Ectodermal cell (in vitro differentiated cells): ENCODE data around the gene ALG12.
A peak's percentile ranks its signal among the peaks of the same experiment; 100 is the strongest.

Experiments used
- H3K27ac ChIP-seq: 2 replicates; pipeline ENCODE4 v1.7.0; 2013; ENCODE audit warnings: mild to moderate bottlenecking, low read depth, low read length; ENCODE audit not compliant: insufficient read depth, poor library complexity, severe bottlenecking
- H3K27me3 ChIP-seq: 2 replicates; pipeline ENCODE4 v1.7.0; 2013; ENCODE audit warnings: mild to moderate bottlenecking, low read length; ENCODE audit not compliant: insufficient read depth, control insufficient read depth, poor library complexity, severe bottlenecking
- H3K36me3 ChIP-seq: one replicate; pipeline ENCODE4 v1.7.0; 2013; ENCODE audit warnings: low read length; ENCODE audit not compliant: control insufficient read depth, insufficient read depth
- H3K4me1 ChIP-seq: one replicate; pipeline ENCODE4 v1.7.0; 2013; ENCODE audit warnings: low read length; ENCODE audit not compliant: control insufficient read depth, insufficient read depth
- H3K4me3 ChIP-seq: 2 replicates; pipeline ENCODE4 v1.7.0; 2013; ENCODE audit warnings: low read depth, low read length, control low read depth; ENCODE audit not compliant: insufficient read depth
- H3K9me3 ChIP-seq: 2 replicates; pipeline ENCODE4 v1.7.0; 2013; ENCODE audit warnings: mild to moderate bottlenecking, low read length, moderate library complexity; ENCODE audit not compliant: control insufficient read depth
- WGBS, 2 experiments: methylation state at CpG; one replicate each; pipeline ENCODE4 v1.1.7; 2013; ENCODE audit warnings: missing lambda C conversion rate in 2 of 2; 5-methylcytosine and 5-hydroxymethylcytosine counted together

The ALG12 gene

DNA sequence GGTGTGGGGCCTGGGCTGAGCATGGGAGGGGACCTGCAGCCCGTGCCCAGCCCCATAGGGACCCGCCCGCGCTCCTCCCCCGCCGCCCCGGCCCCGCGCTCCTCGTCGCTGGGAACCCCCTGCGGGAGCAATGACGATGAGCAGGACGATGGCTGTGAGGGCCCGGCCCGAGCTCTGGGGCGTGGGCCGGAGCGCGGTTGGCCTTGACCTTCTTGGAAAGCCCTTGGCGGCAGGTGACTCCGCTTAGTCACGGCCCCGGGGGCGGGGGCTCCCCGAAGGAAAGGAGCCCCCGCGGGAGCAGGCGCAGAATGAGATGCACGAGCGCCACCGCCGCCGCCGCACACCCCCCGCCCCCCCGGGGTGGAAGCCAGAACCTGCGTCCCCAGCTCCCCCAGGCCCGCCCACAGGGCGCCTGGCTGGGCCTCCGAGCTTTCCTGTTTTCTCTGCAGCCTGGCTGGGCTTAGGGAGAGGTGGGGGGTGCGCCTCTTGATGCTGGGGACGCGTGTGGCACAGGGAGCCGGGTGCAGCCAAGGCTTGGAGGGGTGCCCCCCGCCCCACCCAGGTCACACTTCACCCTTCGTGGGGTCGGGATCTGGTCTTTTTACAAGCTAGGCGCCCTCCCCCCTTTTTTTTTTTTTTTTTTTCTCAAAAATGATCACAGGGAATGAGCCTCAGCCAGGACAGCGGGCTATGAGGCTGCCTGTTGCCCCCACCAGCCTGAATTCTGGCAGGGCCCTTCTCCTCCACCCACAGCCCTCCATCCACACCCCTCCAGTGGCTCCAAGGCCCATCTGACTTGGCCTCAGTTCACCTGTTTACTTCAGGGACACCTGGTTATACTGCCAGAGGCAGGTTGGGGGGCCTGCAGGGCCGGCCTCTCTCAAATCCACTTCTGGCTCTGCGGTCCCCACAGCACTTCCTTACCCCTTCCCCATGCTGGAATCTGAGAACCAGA is 18.1 kb upstream of the ALG12 start:
- peak overlapping the region; percentile 18 for H3K4me3 ChIP-seq
- no peaks in the 10 kb centered on the region for H3K9me3 ChIP-seq
- peaks cover 4% of the 10 kb centered on the region for H3K4me1 ChIP-seq
- 9% methylated on average over 52 of the region's 52 CpGs for WGBS, 2 experiments
- H3K36me3 ChIP-seq: no peaks in the 10 kb centered on the region
- no peak overlapping the region for H3K27ac ChIP-seq
- H3K27me3 ChIP-seq: peaks cover 15% of the 10 kb centered on the region

DNA sequence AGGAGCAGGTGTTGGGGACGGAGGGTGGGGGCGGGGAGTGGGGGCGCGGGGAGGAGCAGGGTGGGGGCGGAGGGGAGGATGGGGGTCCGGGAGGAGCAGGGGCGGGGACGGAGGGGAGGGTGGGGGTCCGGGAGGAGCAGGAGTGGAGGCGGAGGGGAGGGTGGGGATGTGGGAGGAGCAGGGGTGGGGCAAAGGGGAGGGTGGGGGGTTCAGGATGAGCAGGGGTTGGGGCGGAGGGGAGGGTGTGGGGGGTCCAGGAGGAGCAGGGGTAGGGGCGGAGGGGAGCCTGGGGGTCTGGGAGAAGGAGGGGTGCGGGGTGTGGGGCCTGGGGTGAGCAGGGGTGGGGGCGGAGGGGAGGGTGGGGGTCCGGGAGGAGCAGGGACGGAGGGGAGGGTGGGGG is 17.3 kb upstream of the ALG12 start:
- Histone ChIP-seq H3K4me3 (no peak overlapping the region), H3K36me3 (no peaks in the 10 kb centered on the region), H3K27me3 (peaks cover 20% of the 10 kb centered on the region), H3K4me1 (peaks cover 4% of the 10 kb centered on the region), H3K9me3 (no peaks in the 10 kb centered on the region), H3K27ac (no peak overlapping the region)
- 0% methylated on average over 2 of the region's 16 CpGs for WGBS, 2 experiments

DNA sequence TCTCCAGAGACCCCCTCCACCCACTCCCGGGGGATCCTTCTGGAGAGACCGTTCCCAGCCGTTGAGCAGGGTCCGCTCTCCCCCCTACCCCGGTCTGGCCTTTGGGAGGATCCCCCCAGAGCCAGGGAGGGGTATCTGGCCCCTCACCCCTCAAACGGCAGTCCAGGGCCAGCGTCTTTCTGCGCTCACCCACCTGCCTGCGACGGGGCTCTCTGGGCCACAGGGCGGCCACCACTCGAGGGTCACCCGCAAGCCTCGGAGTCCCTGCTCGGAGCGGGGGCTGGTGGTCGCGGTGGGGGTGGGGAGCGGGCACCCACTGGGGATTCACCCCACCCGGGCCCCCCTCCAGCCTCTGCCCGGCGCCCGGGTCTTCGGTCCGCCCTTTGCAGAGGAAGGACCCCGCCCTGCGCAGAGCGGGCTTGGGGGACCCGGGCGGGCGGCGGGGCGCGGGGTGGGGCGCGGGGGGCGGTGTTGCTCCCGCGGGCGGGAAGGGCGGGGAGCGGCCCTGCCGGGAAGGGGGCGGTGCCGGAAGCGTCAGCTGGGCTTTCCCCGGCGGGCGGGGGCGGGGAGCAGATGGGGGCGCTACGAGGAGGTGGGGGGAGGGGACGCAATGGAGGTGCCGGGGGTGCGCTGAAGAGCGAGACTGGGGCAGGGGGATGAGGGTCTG is 16.8 kb upstream of the ALG12 start:
- peaks cover 25% of the 10 kb centered on the region for H3K27me3 ChIP-seq
- WGBS, 2 experiments: 9% methylated on average over 49 to 55 of the region's 56 CpGs
- H3K4me3 ChIP-seq: no peak overlapping the region
- peaks cover 4% of the 10 kb centered on the region for H3K4me1 ChIP-seq
- no peaks in the 10 kb centered on the region for H3K36me3 ChIP-seq
- H3K27ac ChIP-seq: no peak overlapping the region
- H3K9me3 ChIP-seq: no peaks in the 10 kb centered on the region

DNA sequence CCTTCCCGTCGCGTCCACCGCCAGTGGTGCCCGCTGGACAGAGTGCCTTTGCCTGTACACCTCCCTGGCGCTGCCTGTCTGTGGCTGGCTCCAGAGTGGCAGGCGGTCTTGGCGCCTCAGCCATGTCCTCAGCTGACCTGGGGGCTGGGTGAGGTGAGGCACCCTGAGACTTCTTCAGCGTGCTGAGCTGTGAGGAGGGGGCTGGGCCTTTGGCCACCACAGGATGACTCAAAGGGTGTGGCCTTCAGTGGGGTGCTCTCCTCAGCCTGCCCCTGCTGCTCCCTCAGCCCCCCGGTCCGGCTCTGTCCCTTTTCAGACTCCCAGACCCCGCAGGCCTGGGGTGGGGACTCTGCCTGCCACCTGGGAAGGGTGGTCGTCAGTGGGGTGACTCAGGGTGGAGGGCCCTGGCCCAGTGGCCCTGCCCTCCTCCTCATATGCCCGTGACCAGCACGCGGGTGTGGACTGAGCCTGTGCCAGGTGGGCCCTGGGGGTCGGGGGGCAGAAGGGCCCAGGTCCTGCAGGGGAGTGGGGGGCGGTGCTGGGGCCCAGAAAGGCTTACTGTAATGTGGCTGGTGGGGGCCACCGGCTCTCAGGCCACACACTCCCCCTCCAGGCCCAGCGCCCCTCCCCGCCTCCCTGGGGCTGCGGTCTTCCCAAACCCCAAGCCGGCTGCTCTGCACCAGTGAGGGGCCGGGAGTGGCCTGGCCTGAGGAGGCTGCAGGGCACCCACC is 16.1 kb upstream of the ALG12 start:
- Histone ChIP-seq H3K36me3 (no peaks in the 10 kb centered on the region), H3K27ac (no peak overlapping the region), H3K27me3 (peaks cover 30% of the 10 kb centered on the region), H3K4me3 (no peak overlapping the region), H3K4me1 (peaks cover 4% of the 10 kb centered on the region), H3K9me3 (no peaks in the 10 kb centered on the region)
- WGBS, 2 experiments: 76 to 77% methylated on average over 24 of the region's 24 CpGs

DNA sequence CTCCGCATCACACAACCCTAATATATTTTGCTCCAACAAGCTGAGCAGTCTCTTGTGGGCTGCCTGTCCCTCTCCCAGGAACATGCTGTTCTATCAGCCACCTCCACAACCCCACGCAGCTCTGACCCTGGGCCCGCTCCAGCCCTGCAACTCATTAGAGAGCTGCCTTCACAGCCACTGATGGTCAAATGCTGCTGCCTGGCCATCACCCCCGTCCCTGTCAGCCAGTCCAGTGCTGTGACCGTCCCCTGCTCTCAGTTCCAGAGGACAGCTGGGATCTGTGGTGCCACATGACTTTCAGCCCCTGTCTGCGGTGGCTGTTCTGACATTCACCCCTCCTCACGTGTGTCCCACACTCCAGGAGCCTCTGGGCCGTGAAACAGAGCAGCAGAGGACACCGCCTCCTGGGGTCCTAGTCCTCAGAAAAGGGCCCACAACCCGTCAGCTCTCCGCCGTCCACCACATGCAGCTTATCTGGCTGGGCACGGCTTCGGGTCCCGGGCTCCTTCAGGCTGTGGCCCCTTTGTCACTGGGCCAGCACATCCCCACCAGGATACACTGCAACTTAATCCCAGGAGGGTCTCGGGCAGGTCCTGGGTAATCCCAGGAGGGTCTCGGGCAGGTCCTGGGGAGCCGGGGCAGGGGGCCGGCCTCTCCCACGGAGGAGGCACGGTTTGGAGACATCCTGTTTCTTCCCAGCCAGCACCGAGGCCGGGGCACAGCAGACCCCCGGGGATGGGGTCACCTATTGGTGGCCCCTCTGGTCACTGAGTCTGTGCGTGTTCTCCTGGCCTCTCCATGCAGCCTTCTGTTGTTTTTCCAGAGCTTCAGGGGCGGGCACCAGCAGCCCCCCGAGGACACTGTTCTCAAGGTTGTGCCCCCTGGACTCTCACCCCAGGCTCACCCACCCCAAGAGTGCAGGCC is 15.3 kb upstream of the ALG12 start:
- WGBS, 2 experiments: 86% methylated on average over 27 of the region's 27 CpGs
- Histone ChIP-seq H3K4me1 (peaks cover 4% of the 10 kb centered on the region), H3K4me3 (no peak overlapping the region), H3K36me3 (no peaks in the 10 kb centered on the region), H3K27ac (no peak overlapping the region), H3K27me3 (peaks cover 37% of the 10 kb centered on the region), H3K9me3 (no peaks in the 10 kb centered on the region)

DNA sequence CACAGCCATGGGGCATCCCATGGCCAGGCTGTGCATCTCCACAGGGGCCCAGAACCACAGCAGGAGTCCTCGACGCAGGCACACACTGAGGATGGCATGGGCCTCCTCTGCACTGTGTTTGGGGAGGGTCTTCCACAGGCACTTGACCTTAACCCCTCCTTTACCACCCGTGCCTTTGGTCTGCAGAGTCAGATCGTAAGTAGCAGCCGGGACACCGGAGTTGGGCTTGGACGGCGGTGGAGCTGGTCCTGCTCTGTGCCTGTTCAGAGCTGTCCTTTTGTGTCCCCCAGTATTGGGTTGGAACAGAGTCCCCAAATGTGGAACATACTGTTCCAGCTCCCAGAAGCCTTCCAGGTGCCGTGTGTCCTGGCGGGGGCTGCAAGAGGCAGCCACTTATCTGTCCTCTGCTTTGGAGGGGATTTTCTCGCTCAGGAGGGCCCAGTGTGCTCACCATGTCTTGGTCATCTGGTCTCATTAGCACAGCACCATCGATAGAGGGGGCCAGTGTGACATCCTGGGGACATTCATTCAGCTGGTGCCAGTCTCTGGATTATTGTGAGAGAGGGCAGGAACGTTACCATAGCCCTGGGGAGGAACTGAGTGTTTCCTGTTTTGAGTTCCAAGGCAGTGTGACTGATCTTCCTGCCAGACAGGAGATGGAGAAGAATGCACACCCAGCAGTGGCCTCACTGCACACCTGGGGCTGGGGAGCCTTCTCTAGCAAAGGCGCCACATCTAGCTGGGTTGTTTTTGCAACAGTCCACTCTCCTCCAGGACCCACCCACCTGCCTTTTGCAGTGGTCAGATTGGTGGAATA is 12.6 kb upstream of the ALG12 start:
- Histone ChIP-seq H3K4me3 (no peak overlapping the region), H3K4me1 (no peaks in the 10 kb centered on the region), H3K27me3 (peaks cover 27% of the 10 kb centered on the region), H3K27ac (no peak overlapping the region), H3K9me3 (no peaks in the 10 kb centered on the region), H3K36me3 (no peaks in the 10 kb centered on the region)
- 75 to 77% methylated on average over 14 of the region's 14 CpGs for WGBS, 2 experiments

DNA sequence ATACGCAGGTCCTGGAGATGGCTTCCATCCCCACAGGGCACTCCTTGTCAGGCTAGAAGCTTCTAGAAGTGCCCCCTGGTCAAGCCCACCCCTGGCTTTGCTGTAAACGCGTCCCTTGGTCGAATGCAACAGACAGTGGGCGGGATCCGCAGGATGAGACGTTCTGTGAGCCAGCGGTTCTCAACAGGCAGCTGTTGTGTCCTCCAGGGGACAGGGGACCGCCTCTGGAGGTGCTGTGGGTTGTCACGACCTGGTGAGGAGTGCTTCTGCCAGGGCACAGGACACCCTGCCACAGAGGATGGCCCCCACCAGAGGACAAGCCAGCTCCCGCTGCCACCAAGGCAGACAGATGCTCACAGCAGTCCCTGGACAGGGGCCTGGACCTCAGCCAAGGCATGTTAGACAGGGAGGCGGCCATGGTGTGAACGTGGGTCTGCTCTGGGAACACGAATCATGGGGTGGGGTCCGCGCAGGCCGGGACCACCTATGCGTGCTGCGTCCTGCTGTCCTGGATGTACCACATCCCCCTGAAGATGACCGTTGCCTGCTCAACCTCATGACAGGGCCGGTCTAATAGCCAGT is 11.8 kb upstream of the ALG12 start:
- H3K36me3 ChIP-seq: no peaks in the 10 kb centered on the region
- WGBS, 2 experiments: 73 to 75% methylated on average over 21 of the region's 21 CpGs

DNA sequence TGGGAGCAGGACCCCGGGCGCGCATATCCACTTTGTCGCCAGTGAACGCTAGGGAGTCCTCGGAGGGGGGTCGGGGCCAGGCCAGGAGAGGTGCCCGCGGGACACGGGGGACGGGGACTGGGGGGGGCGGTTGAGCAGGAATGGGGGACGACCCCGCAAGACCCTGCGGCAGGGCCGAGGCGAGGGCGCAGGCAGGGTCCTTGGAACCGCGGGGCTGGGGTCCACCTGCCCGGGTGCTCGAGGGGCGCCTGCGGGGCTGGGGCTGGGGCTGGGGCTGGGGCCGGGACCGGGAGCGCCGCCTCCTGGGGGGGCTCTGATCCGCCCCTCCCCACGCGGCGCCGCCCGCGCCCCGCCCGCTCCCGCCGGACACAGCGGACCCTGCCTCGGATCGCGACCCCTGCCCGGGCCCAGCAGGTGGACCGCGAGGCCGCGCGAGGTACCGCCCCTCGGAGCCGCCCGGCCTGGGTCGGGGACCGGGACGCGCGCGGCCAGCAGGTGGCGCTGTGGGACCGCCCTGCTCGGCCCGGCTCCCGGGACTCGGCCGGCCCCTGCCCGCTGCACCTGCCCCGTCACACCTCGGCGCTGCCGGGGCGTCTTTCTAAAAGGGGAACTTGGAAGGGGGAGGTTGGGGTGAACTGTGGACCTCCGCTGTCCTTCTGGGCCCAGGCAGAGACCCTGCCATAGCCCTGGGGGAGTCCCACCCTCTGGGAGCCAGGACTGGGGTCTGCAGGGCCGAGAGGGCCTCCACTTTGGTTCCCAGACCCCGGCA is 11.2 kb upstream of the ALG12 start:
- no peak overlapping the region for H3K27ac ChIP-seq
- H3K4me3 ChIP-seq: no peak overlapping the region
- 13% methylated on average over 75 of the region's 75 CpGs for WGBS, 2 experiments
- no peaks in the 10 kb centered on the region for H3K36me3 ChIP-seq
- H3K9me3 ChIP-seq: no peaks in the 10 kb centered on the region
- H3K27me3 ChIP-seq: peaks cover 22% of the 10 kb centered on the region
- no peaks in the 10 kb centered on the region for H3K4me1 ChIP-seq

More for the DNA sequence above, 11.8 kb upstream of the ALG12 start:
- Histone ChIP-seq H3K4me3 (no peak overlapping the region), H3K27ac (no peak overlapping the region), H3K27me3 (peaks cover 27% of the 10 kb centered on the region), H3K9me3 (no peaks in the 10 kb centered on the region), H3K4me1 (no peaks in the 10 kb centered on the region)
